Keratinocyte (primary cell): Measurements from ENCODE around the gene STX8. TPM values are rescaled to one million over a fixed set of nuclear protein-coding genes. Genes with fewer than 3 reads are reported as not detected.

ENCODE experiments used
- DNase-seq: peaks from one replicate; pipeline ENCODE4 v3.0.0-alpha.2; 2011; ENCODE audit warnings: low read depth, missing footprints, low spot score
- FAIRE-seq: peaks from 2 replicates; lab custom pipeline; 2011; peaks lifted over from hg19 to GRCh38; lab: Jason Lieb, UNC
- H2AFZ ChIP-seq: 2 replicates; pipeline ENCODE4 v1.6.0; 2012; ENCODE audit warnings: low read length, control low read depth, inconsistent platforms; ENCODE audit not compliant: control insufficient read depth
- H3K27ac ChIP-seq: 2 replicates; pipeline ENCODE4 v1.5.1; 2011; ENCODE audit warnings: low read length; ENCODE audit not compliant: control insufficient read depth, insufficient read depth
- H3K27me3 ChIP-seq: 3 replicates; pipeline ENCODE4 v1.6.0; 2011; ENCODE audit warnings: low read length; ENCODE audit not compliant: control insufficient read depth, insufficient read depth; ENCODE audit errors: extremely low read depth
- H3K36me3 ChIP-seq, 2 experiments: 2 replicates in 1 of 2; 3 replicates in 1 of 2; pipeline ENCODE4 v1.5.1; 2011; ENCODE audit warnings: low read length in 2 of 2, mild to moderate bottlenecking in 1 of 2; ENCODE audit not compliant: control insufficient read depth in 2 of 2, insufficient read depth in 2 of 2; ENCODE audit errors: extremely low read depth in 1 of 2
- H3K4me1 ChIP-seq: 3 replicates; pipeline ENCODE4 v1.5.1; 2011; ENCODE audit warnings: low read length; ENCODE audit not compliant: control insufficient read depth, insufficient read depth; ENCODE audit errors: extremely low read depth
- H3K4me2 ChIP-seq: 3 replicates; pipeline ENCODE4 v1.6.0; 2011; ENCODE audit warnings: low read depth, low read length; ENCODE audit not compliant: control insufficient read depth, insufficient read depth; ENCODE audit errors: extremely low read depth
- H3K4me3 ChIP-seq, 3 experiments: fragments of 200-600 bp in 1 of 3; sonication (generic) in 1 of 3; 2 replicates in 2 of 3; 3 replicates in 1 of 3; pipeline ENCODE4 v1.5.1; 2011 to 2016; ENCODE audit warnings: low read length in 3 of 3, mild to moderate bottlenecking in 3 of 3, control low read depth in 2 of 3, inconsistent platforms in 1 of 3, low read depth in 1 of 3, mixed read lengths in 1 of 3, mixed run types in 1 of 3, moderate library complexity in 1 of 3; ENCODE audit not compliant: control insufficient read depth in 2 of 3, insufficient read depth in 2 of 3; ENCODE audit errors: extremely low read depth in 1 of 3
- H3K79me2 ChIP-seq: 2 replicates; pipeline ENCODE4 v1.6.0; 2012; ENCODE audit warnings: low read length; ENCODE audit not compliant: control insufficient read depth, insufficient read depth
- H3K9ac ChIP-seq: 3 replicates; pipeline ENCODE4 v1.6.0; 2011; ENCODE audit warnings: low read length; ENCODE audit not compliant: control insufficient read depth, insufficient read depth; ENCODE audit errors: extremely low read depth
- H3K9me1 ChIP-seq: 3 replicates; pipeline ENCODE4 v1.6.0; 2011; ENCODE audit warnings: low read length; ENCODE audit not compliant: control insufficient read depth, insufficient read depth; ENCODE audit errors: extremely low read depth
- H3K9me3 ChIP-seq: 2 replicates; pipeline ENCODE4 v1.5.1; 2012; ENCODE audit warnings: low read depth, low read length; ENCODE audit not compliant: control insufficient read depth
- H4K20me1 ChIP-seq: 3 replicates; pipeline ENCODE4 v1.6.0; 2011; ENCODE audit warnings: low read length; ENCODE audit not compliant: control insufficient read depth, insufficient read depth; ENCODE audit errors: extremely low read depth
- EZH2 ChIP-seq: IDR thresholded peaks from one replicate; pipeline ENCODE4 v1.6.1; 2012; ENCODE audit warnings: inconsistent platforms, mild to moderate bottlenecking, low read length, moderate library complexity
- dilution Hi-C: fragments of 300-500 bp; cut with MboI; formaldehyde crosslinking; loops from one replicate; pipeline ENCODE4 v1.7.0; 2020; ENCODE audit warnings: low sequenced_read_pairs; ENCODE audit not compliant: extremely low pct_ligation_motif_present
- polyA plus RNA-seq, 5 experiments: library from polyadenylated mRNA; depleted of rRNA in 3 of 5; stranded (reverse) in 3 of 5; stranded (forward) in 1 of 5; unstranded in 1 of 5; fragments of >200 nt; gene quantifications; 1 replicate in 1 of 5; 2 replicates in 3 of 5; 3 replicates in 1 of 5; pipeline versions ENCODE4 v1.2.1 to v1.2.3, GENCODE V29; 2011 to 2012; ENCODE audit warnings: missing spikeins in 2 of 5, low read depth in 1 of 5, low replicate concordance in 1 of 5
- TF ChIP-seq, protein P1 (sequence below), 3 experiments: IDR thresholded peaks in 1 of 3; conservative IDR thresholded peaks in 1 of 3; optimal IDR thresholded peaks in 1 of 3; 2 replicates in 2 of 3; 3 replicates in 1 of 3; pipeline versions ENCODE3 to v1.5.1; 2011; ENCODE audit warnings: low read length in 3 of 3, mild to moderate bottlenecking in 3 of 3, moderate library complexity in 2 of 3, control low read depth in 1 of 3, inconsistent platforms in 1 of 3; ENCODE audit not compliant: insufficient read depth in 2 of 3; ENCODE audit errors: extremely low read depth in 1 of 3

Gene STX8
- polyA plus RNA-seq, 1 donor (not counting 4 experiments of a cell fraction or from before 2014, with no cell fraction given), result 90.3 TPM

DNA sequence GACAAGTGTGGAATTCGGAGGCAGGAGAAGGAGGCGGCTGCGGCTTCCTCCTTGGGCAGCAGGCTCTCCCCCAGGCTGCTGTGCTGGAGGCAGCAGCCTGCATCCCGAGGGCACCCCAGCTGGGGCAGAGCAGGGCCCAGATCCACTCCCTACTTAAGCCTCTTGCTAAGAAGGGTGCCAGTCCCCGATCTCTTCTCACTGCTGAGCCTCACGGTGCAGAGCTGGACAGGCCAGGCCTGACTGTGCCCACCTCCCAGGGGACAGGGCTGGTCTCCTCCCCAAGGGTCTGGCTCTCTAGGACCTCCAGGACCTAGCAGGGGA is 343.5 kb downstream of the STX8 start:
- H3K27me3 ChIP-seq, result no peaks in the 10 kb centered on the region
- H4K20me1 ChIP-seq, result no peaks in the 10 kb centered on the region
- DNase-seq, result no peak
- H3K9me1 ChIP-seq, result no peaks in the 10 kb centered on the region
- no peak for TF ChIP-seq EZH2
- TF ChIP-seq, protein P1, sequence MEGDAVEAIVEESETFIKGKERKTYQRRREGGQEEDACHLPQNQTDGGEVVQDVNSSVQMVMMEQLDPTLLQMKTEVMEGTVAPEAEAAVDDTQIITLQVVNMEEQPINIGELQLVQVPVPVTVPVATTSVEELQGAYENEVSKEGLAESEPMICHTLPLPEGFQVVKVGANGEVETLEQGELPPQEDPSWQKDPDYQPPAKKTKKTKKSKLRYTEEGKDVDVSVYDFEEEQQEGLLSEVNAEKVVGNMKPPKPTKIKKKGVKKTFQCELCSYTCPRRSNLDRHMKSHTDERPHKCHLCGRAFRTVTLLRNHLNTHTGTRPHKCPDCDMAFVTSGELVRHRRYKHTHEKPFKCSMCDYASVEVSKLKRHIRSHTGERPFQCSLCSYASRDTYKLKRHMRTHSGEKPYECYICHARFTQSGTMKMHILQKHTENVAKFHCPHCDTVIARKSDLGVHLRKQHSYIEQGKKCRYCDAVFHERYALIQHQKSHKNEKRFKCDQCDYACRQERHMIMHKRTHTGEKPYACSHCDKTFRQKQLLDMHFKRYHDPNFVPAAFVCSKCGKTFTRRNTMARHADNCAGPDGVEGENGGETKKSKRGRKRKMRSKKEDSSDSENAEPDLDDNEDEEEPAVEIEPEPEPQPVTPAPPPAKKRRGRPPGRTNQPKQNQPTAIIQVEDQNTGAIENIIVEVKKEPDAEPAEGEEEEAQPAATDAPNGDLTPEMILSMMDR (optimal IDR thresholded peaks at IDR 0.05 in 1 of 3, IDR thresholded peaks at IDR 0.05 in 1 of 3, conservative IDR thresholded peaks at IDR 0.05 in 1 of 3; ENCODE audit: extremely low read depth in 1 of 3, insufficient read depth in 2 of 3, low read length in 3 of 3), result no peak
- FAIRE-seq, result no peak
- H3K27ac ChIP-seq, result no peak overlapping the region
- H3K4me2 ChIP-seq, result no peak overlapping the region
- no peaks in the 10 kb centered on the region for H3K36me3 ChIP-seq
- H3K9ac ChIP-seq, result no peak overlapping the region
- H2AFZ ChIP-seq, result no peak overlapping the region
- H3K4me1 ChIP-seq, result no peaks in the 10 kb centered on the region
- no peaks in the 10 kb centered on the region for H3K79me2 ChIP-seq
- H3K4me3 ChIP-seq, result no peak overlapping the region
- H3K9me3 ChIP-seq, result peaks cover 3% of the 10 kb centered on the region
- dilution Hi-C loops, result no loop called here

DNA sequence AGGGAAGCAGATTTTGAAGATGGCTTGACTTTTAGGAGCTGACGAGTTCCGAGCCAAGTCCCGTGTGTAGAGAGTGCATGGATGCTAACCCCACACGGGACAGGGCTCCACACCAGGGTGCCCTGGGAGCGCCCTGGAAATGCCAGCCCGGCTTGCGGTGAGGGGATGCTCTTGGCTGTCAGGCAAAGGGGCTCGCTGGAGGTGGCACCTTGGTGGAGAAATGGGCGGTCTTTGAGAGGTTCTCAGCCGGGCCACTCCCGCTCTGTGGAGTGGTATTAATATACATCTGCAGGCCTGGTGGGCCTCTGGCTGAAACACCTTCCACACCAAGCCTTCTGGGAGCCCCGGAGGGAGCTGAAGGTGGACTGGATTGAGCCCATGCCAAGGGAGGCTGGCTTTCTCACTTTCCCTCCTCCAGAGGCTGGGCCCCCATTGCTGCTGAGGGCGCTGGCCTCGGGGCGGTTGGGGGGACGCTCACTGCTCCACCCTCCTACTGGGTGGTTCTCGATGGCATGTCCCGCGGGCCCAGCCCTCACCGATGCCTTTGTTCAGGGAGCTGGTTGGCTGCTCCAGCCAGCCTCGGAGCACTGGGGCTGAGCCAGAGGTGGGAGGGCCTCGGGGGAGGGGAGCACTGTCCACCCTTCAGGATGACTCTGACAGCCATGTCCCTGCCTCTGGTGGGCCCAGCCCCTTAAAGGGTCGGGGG is 344.0 kb downstream of the STX8 start:
- FAIRE-seq, result no peak
- no peaks in the 10 kb centered on the region for H3K4me1 ChIP-seq
- no peak overlapping the region for H3K27ac ChIP-seq

More for the DNA sequence above, 344.0 kb downstream of the STX8 start:
- no peak for DNase-seq
- Histone ChIP-seq H3K9me1 (no peaks in the 10 kb centered on the region), H2AFZ (no peak overlapping the region), H3K9me3 (peaks cover 3% of the 10 kb centered on the region), H3K4me2 (no peak overlapping the region), H3K4me3 (no peak overlapping the region), H3K79me2 (no peaks in the 10 kb centered on the region), H3K27me3 (no peaks in the 10 kb centered on the region), H3K36me3 (no peaks in the 10 kb centered on the region), H4K20me1 (no peaks in the 10 kb centered on the region), H3K9ac (no peak overlapping the region)
- dilution Hi-C loops, result no loop called here
- TF ChIP-seq, protein P1 (optimal IDR thresholded peaks at IDR 0.05 in 1 of 3, IDR thresholded peaks at IDR 0.05 in 1 of 3, conservative IDR thresholded peaks at IDR 0.05 in 1 of 3; ENCODE audit: extremely low read depth in 1 of 3, insufficient read depth in 2 of 3, low read length in 3 of 3), result no peak
- no peak for TF ChIP-seq EZH2
